GM19240 (cell line): Measurements from ENCODE around the gene CCDC85B.
"Not testable (repeated sequence)": the region's sequence is repeated elsewhere in the genome, so short reads cannot be mapped to it uniquely, and the experiment has no call there.

Experiments
- DNase-seq: peaks from one replicate; pipeline ENCODE4 v3.0.0; 2011; ENCODE audit warnings: low spot score; ENCODE audit not compliant: insufficient read length

CCDC85B gene

DNA sequence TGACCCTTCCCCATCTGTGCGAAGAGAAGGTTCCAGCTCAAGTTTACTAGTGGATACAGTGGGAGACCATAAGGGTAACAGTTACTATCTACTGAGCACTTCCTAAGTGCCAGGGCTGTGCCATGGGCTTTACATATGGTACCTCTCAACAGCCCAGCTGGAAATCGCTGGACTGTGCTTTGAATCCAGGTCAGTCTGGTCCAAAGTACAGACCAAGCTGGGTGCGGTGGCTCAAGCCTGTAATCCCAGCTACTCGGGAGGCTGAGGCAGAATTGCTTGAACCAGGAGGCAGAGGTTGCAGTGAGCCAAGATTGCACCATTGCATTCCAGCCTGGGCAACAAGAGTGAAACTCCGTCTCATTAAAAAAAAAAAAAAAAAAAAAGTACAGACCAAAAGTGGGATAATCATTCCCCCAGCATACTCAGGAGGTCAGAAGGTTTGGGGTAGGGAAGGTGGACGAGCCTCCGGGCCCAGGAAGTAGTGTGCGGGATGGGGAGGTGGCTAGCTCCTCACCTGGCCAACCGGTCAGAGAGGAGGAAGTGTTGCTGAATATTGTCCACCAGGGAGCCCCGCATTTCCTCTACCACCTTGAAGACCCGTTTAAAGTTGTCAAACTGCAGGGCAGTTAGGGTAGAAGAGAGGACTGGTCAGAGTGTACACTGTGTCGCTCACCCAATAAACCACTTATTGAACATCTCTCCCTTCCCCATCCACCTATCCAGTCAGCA is 4.5 kb upstream of the CCDC85B start:
- no peak for DNase-seq

DNA sequence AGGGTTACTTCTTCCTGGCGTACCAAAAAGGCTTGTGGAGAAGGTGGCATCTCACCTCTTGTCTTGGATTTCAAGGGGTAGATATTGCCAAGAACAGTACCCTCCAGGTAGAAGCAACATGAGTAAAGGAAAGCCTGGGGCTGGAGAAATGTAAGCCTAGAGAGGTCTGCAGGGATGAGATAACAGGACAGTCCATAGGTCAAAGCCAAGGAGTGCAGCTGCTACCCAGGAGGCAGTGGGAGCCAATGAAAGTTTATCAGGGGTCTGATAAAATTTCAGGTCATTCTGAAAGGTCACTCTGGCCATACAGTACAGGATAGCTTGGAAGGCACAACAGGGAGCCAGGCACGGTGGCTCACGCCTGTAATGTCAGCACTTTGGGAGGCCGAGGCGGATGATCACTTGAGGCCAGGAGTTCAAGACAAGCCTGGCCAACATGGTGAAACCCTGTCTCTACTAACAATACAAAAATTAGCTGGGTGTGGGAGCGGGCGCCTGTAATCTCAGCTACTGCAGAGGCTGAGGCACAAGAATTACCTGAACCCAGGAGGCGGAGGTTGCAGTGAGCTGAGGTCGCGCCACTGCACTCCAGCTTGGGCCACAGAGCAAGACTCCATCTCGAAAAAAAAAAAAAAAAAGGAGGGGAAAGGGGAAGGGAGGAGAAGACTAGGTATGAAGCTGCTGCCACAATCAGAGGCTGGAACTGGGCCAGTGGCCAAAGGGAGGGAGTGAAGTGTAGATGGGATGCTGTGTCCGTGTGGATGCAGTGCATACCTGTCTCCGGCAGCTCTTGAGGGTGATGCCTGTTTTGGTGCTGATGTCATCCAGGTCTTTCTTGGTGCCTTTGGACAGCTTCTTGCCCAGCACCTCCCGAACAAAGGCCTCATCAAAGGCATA is 3.4 kb upstream of the CCDC85B start:
- DNase-seq, result no peak

DNA sequence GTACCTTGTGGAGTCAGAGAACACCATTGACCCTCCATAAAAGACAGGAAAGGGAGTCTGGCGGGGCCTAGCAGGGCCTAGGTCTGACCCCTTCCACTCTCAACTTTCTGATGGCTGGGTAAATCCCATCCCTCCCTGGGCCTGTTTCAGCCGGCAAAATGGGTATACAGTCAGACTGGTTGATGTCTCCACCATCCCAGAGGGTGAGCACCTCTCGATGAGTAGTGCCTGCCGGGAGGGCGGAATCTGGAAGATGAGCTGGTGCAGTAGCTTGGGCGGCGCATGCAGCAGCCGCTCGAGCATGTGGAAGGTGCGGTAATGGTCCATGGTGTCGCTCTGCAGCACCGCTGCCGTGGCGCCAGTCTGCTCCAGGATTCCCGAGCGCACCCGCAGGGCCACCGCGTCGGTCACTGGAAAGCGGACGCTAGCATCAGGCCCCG is 2.7 kb upstream of the CCDC85B start:
- DNase-seq, result no peak

DNA sequence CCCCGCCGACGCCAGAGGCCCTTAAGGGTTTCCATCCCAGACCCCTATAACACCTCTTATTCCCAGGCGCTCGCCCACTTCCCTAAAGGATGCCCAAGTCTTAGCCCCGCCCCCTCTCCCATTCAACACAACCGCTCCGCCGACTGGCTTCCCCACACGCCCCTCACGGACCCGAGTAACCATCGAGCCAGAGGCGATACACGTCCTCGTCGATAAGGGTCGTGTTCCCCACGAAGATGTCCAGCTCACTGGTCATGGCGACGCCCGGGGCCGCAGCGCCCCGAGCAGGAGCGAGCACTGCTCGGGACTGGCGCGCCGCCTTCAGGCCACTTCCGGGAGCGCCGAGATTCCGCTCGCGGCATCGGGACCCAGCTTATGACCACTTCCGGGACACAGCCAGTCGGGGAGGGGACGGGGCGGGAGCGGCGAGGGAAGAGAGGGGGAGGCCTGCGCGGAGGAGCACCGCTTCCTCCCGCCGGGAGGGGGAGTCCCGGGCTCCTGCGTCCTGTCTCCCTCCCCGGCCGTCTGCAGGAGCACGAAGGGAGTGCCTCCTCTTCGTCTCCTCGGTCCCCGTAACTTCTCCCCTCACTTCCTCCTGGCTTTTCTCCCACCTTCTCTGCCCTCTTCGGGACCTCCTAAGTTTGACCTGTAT is 2.2 kb upstream of the CCDC85B start, which contains the start of gene FIBP:
Gene FIBP, minus strand, starts transcription at position 309 of the 652 bp plus-strand sequence. Its CDS starts 53 bp downstream, at position 256.
- peak; percentile 97 for DNase-seq

DNA sequence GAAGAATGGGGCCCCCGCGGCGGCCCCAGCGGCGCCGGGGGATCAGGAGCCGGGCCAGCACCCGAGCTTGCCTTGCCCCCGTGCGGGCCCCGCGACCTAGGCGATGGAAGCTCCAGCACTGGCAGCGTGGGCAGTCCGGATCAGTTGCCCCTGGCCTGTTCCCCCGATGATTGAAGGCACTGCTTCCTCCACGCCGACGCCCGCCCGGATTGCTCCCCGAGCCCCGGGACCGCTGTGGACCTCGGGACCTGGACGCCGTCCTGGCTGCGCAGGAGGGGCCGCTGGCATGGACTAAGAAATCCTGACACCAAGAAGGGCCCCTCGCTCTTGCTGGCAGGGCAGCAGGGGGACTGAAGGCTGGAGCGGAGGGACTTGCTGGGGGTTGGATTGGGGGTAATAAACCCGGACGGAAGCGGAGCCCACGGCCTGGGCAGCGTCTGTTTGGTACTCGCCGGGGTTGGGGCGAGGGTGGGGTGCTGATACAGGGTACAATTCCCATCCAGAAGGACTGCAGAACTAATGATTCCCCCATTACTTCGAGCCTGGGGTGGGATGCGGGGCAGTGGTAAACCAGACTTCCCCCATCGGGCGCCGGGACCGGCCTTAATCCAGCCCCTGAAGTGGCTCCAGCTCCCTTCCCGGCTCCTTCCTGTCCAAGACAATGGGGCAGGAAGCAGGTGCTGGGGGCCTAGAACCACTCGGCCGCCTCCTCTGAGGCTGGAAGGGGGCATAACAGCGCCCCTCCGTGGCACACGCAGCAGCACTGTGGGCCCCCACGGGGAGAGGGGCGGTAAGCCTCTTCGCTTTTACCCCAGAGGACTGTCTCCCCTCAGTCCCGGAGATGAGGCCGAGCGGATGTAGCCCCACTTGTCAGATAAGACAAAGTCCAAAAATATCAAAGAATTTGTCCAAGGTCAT is 1.0 kb downstream of the CCDC85B start:
- no peak for DNase-seq

DNA sequence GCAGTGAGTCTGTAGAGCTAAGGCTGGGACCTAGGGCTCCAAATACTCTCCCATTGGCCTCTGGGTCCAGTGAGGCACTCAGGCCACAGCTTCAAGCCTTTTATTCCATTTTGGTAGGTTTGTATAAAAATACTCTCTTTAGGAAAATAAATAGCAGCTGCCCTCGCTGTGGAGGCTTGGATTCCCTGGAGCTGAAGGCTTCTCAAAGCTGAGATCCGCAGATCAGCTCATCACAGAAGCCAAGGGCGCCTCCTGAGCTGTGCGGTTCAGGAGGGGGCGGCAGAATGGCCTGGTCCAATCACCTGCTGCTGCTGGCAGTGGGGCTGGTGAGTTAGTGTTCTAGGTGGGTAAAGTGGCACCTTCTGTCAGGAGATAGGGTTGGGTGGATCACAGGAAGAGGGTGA is 1.7 kb downstream of the CCDC85B start:
- DNase-seq, result not testable (repeated sequence)

DNA sequence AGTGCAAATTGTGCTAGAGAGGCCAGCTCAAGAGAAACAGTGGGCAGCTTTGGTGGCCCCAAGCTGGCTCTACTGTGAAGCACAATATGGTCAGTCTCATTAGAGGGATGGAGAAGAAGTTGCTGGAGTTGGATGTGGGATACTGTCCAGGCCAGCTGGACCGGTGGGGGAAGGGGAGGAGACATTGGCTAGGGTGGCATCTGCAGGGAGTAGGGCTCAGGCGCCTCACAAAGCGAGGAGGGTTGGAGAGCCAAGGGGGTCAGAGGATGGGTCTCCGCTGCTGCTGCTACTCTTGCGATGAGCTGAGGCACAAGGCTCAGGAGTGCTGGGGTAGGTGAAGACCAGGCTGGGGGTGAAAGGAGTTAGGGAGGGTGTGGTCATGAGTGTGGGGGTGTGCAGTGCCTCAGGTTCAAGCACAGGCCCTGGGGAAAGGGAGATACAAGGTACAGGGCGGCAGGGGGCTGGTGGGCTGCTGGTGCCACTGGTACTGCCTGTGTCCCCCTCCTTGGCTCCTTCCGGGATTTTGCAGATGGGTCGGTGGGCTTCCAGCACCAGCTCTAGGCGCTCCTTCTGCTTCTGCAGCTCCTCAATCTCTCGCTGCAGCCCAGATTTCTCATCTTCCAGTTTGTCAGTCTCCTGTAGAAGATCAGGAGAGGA is 2.3 kb downstream of the CCDC85B start:
- DNase-seq, result no peak

DNA sequence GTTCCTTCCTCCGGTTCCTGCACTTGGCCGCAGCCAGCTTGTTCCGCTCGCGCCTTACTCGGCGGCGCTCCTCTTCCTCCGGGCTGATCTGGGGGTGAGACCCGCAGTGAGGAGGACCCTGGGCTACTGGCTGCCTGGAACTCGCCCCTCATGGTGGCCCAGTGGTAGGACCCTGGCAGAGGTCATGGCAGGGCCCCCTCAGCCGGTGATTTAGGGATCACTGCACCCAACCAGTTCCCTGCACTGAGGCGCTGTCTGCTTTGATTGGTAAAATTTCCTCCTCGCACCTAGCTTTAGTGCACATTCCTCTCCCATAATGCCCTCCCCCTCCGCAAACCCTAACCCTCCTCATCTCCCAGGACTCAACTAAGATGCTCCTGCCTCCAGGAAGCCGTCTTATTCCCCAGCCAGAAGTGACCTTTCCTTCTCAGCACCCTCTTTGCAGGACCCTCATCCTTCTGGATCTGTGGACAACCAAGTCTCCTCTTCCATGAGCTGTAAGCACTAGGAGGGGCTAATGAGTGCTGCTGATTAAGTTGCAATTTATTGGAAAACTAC is 3.6 kb downstream of the CCDC85B start:
- no peak for DNase-seq

DNA sequence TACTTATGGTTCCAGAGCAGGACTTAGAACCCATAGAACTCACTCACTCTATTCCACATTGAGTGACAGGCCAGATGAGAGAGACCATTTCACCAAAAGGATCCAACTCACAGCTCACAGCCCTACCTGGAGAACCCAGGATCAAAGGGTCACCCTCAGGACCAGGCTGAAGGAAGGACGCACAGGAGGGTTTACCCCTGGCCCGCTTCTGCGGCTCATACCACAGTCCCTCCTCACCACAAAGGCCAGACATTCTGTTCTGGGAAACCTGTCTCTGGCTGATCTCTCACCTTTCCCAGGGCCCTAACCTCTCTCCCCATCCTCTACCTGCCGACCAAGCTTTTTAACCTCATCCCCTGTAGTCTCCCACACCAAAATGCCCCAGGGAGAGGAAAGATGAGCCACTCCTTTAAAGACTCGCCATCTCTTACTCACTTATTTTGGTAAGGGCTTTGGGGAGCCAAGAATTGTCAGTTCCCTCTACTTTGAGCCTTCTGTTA is 5.1 kb downstream of the CCDC85B start:
- DNase-seq, result no peak

DNA sequence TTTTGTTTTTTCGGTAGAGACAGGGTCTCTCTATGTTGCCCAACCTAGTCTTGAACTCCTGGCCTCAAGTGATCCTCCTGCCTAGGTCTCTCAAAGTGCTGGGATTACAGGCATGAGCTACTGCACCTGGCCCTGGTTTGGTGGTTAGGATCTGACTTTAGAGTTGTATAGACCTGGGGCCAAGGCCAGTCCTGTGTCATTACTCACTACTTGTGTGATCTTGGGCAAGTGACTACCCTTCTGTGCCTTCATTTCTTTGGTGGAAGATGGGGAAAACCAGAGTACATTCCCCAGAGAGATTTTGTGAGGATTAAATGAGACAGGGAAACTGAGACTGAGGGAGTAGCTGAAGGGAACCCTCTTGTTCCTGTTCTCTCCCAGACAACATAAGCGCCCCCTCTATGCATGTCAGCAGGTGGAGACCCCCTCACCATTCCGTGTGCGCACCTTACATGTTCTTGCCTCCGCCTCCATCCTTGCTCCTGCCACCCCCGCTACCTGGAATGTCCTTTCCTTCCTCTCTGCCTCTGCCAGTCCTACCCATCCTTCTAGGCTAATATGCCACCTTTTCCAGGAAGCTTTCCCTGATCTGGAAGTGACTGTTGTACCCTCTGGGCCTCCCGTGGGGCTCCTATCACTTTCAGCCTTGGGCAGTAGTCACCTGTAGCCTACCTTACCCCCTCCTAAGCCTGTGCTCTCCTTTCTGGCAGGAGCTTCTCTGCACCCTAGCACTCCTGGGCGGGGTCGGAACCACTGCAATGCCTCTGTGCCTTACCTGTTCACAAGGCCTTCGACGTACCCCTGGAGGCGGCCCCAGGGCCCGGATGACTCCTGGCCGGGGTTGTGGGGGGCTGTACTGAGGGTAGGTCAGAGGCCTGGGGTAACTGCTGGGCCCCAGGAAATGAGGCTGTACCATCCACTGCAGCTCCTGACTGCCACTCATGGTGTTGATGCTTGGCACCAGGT is 5.8 kb downstream of the CCDC85B start:
- no peak for DNase-seq

DNA sequence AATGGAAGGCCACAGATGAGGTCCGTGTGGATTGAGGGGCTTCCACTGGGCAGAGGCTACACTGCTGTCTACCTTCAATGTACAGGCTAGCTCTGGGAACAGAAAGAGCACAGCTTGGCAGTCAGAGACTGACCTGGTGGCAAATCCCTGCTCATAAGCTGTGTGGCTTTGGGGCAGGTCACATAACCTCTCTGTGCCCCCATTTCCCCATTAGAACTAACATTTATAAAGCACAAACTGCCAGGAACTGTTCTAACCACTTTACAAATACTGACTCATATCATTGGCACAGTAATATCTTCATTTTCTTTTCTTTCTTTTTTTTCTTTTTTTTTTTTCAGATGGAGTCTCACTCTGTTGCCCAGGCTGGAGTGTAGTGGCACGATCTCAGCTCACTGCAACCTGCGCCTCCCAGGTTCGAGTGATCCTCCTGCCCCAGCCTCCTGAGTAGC is 6.6 kb downstream of the CCDC85B start:
- no peak for DNase-seq

DNA sequence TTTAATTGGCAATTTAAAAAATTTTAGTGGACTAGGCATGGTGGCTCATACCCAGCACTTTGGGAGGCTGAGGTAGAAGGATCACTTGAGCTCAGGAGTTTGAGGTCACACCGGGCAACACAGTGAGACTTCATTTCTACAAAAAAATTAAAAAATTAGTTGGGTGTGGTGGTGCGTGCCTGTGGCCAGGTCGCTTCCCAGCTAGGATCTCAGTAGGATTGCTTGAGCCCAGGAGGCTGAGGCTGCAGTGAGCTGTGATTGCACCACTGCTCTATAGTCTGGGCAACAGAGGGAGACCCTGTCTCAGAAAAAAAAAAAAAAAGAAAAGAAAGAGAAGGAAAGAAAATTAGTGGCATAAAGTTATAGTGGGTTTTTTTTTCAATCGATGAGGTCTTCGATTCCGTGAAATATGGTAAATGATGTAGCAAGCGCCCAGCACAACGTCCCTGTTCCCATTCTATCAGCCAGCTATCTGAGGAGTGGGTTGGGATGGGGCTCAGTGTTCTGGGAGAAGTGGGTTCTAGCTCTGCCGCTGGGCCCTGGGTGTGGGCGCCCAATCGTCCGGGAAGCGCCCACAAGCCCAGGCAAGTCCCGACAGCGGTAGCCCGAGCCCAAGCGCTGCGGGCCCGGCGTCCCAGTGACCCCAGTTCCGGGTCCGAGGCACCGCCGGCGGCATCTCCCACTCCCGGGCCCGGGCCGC is 8.3 kb downstream of the CCDC85B start:
- no peak for DNase-seq

DNA sequence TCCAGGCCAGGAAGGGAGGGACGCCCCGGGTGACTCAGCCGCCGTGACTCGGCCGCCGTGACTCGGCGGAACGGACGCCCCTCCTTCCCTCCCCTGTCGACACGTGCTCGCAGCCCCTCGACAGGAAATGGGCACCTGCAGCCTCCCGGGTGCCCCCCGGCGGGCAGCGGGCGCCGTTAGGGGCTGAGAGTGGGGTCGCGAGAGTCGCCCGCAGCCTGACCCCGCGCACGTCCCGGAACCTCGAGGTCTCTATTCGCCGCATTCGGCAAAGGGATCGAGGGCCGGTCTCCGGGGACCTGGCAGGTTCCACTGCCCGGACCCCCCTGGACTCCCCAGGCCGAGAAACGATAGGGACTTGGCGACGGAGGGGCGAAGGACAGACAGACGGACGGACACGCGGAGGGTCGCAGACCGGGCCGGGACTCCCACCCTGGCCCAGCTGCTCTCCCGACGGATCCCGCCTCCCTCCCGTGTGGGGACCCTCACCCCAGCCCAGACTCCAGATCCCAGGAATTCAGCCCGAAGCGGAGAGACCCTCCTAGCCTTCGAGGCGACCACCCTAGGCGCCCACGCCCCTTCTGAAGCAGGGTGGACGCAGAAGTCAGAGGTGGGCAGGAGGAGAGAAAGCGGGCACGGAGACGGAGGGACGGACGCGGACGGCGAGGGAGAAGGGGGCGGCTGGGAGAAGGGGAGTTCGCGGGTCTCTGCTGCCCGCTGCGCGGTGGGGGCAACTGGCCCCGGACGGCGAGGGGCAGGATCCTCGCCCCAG is 9.1 kb downstream of the CCDC85B start:
- no peak for DNase-seq

DNA sequence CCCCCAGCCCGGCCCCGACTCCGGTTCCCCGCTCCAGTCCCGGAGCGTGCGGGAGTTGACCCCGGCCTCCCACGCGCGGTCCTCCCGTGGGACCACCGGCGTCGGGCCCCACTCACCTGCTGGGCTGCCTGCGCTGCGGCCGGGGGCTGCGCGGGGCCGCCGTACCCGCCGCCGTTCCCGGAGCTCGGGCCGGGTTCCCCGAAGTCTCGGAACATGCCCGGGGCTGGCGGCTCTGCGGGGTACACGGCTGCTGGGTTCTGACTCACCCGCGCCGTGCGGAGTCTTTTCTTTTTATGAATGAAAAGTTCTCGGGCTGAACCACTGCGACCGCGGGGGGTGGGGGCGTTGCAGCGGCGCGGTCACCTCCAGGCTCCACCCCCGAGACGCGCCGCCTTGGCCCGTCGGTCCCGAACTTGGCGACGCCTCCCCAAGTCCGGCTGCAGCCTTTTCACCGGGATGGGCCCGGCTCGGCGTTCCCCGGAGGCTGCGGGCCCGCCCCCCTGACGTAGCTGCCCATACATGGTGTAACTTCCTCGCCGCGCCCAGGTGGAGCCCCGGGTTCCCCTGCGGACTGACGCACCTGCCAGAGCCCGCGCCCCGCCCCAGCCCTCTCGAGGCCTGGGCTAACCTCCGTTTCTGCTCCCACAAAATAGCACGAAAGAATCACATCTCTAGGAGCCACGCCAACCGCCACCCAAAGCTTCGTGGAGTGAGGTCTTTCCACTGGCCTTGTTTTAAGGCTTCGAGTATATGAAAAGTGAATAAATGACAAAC is 9.8 kb downstream of the CCDC85B start, which contains the start of gene FOSL1:
Gene FOSL1, minus strand, starts transcription at position 264 of the 774 bp plus-strand sequence. Its CDS starts 49 bp downstream, at position 215.
- peak; percentile 47 for DNase-seq

DNA sequence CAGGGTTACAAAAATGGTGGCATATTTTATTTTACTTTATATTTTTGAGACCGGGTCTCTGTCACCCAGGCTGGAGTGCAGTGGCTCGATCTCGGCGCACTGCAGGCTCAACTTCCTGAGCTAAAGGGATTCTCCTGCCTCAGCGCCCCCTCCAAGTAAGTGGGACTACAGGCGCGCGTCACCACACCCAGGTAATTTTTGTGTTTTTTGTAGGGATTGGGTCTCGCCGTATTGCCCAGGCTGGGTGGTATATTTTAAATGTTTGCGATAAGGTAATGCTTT is 10.4 kb downstream of the CCDC85B start:
- DNase-seq, result no peak

DNA sequence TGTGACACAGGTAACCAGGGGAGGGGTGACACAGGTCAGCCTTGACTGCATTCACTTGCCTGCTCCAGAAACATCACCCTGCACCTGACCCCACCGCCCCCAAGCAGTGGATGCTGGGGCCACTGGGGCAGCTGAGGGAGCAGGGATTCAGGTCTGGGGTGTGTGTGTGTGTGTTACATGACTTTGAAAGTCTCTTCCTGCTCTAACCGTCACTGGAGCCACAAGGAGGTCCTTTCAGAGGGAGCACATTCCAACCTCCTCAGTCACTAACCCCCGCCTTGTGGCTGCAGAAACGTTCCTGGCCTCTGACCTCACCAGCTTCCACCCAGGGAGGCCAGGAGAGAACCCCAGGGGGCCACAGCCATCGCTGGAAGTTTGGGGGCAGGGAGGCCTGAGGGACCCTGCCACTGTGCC is 12.6 kb downstream of the CCDC85B start:
- no peak for DNase-seq
